Subcutaneous abdominal adipose tissue (tissue), 5 donors: ENCODE data around the gene SPTAN1.

Experiments
- H3K27ac ChIP-seq: one replicate; pipeline ENCODE4 v1.7.0; 2013; ENCODE audit warnings: low read depth, mild to moderate bottlenecking, inconsistent platforms, low read length, moderate library complexity
- H3K27me3 ChIP-seq, 5 donors: one replicate each; pipeline ENCODE4 v1.7.0; 2013; ENCODE audit warnings: low read length in 5 of 5, inconsistent platforms in 1 of 5; ENCODE audit not compliant: control insufficient read depth in 5 of 5, insufficient read depth in 4 of 5
- H3K36me3 ChIP-seq, 5 donors: one replicate each; pipeline ENCODE4 v1.7.0; 2013; ENCODE audit warnings: low read length in 5 of 5; ENCODE audit not compliant: control insufficient read depth in 5 of 5, insufficient read depth in 5 of 5
- H3K4me1 ChIP-seq, 5 donors: one replicate each; pipeline ENCODE4 v1.7.0; 2013; ENCODE audit warnings: low read length in 5 of 5, mild to moderate bottlenecking in 3 of 5, moderate library complexity in 1 of 5; ENCODE audit not compliant: control insufficient read depth in 5 of 5, insufficient read depth in 5 of 5
- H3K4me3 ChIP-seq, 5 donors: one replicate each; pipeline ENCODE4 v1.7.0; 2013; ENCODE audit warnings: low read length in 5 of 5, low read depth in 1 of 5
- H3K9ac ChIP-seq, 5 donors: one replicate each; pipeline ENCODE4 v1.7.0; 2013; ENCODE audit warnings: low read length in 5 of 5, mild to moderate bottlenecking in 4 of 5, moderate library complexity in 3 of 5
- H3K9me3 ChIP-seq, 5 donors: one replicate each; pipeline ENCODE4 v1.7.0; 2013; ENCODE audit warnings: low read length in 5 of 5; ENCODE audit not compliant: control insufficient read depth in 5 of 5
- donor health status: healthy.
- donor health status: healthy.
- donor health status: healthy.
- donor health status: healthy.
- donor health status: healthy.

SPTAN1 gene

DNA sequence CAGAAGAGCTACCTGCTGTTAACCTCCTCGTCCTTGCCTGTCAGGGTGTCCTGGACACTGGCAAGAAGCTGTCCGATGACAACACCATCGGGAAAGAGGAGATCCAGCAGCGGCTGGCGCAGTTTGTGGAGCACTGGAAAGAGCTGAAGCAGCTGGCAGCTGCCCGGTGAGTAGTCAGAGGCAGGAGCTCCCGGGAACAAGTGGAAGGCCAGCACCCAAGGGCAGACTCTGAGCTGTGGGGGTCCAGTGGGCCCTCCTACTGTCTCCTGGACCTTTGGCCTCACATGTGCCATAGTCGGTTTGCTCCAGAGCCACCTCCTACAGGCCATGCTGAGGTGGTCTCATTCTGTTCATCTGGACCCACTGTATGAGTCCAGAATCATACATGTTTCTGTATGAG, 65.6 kb downstream of the SPTAN1 start:
- Histone ChIP-seq H3K36me3 (peaks cover 16 to 96% (median 91%) of the 10 kb centered on the region in 5 donors), H3K9me3 (no peaks in the 10 kb centered on the region), H3K9ac (no peak overlapping the region)

GRCh38 chr9:128619127-128619526, 66.7 kb downstream of the SPTAN1 start:
- Histone ChIP-seq H3K36me3 (peaks cover 16 to 93% (median 83%) of the 10 kb centered on the region in 5 donors), H3K4me1 (no peaks in the 10 kb centered on the region), H3K9ac (no peak overlapping the region), H3K27ac (no peak overlapping the region), H3K9me3 (no peaks in the 10 kb centered on the region), H3K4me3 (no peak overlapping the region), H3K27me3 (no peaks in the 10 kb centered on the region)

More for the DNA sequence above, 65.6 kb downstream of the SPTAN1 start:
- Histone ChIP-seq H3K4me1 (no peaks in the 10 kb centered on the region), H3K27me3 (no peaks in the 10 kb centered on the region), H3K27ac (no peak overlapping the region), H3K4me3 (no peak overlapping the region)

DNA sequence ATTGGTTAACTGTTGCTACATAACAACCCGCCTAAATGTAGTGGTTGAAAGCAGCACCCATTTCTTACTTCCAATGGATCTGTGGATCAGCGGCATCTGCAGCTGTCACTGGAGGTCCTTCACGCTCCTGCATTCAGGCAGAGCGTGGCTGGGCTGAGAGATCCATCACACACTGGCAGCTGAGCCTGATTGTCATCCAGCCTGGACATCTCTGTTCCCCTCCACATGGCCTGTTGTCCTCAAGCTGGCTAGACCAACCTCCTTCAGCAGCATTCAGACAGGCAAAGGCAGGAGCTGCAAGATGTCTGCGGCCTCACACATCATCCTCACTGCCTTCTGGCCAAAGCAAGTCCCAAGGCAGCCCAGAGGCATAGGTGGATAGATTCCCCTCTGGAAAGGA, 67.4 kb downstream of the SPTAN1 start:
- Histone ChIP-seq H3K9me3 (no peaks in the 10 kb centered on the region), H3K36me3 (peaks cover 14 to 93% (median 83%) of the 10 kb centered on the region in 5 donors), H3K4me3 (no peak overlapping the region), H3K27ac (no peak overlapping the region), H3K4me1 (no peaks in the 10 kb centered on the region), H3K9ac (no peak overlapping the region), H3K27me3 (no peaks in the 10 kb centered on the region)

- Histone ChIP-seq H3K4me3 (no peak overlapping the region), H3K9ac (no peak overlapping the region)
Measured at GRCh38 chr9:128621730-128622455, 69.5 kb downstream of the SPTAN1 start.

DNA sequence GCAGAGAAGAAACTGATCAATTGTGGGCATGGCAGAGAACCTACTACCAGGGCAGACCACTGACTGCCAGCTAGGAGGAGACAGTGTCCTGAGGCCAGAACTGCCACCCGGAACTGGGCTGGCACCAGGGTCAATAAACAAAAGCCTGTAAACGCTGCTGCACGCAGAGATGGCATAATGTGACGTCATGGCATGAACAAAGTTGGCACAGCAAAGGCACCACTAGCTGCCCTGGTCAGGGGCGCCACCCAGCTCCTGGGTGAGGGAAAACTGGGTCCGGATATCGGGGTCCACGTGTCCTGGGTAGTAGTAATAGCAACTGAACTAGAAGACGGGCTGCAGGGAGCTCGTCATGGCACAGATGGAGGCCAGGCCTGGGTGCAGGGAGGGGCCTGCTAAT, 72.2 kb downstream of the SPTAN1 start:
- Histone ChIP-seq H3K36me3 (peaks cover 6 to 94% (median 85%) of the 10 kb centered on the region in 5 donors), H3K27me3 (no peaks in the 10 kb centered on the region), H3K27ac (no peak overlapping the region), H3K9me3 (no peaks in the 10 kb centered on the region), H3K9ac (no peak overlapping the region), H3K4me1 (peaks cover 3 to 15% (median 13%) of the 10 kb centered on the region in 5 donors), H3K4me3 (no peak overlapping the region)

More at GRCh38 chr9:128621730-128622455, 69.5 kb downstream of the SPTAN1 start:
- Histone ChIP-seq H3K27ac (no peak overlapping the region), H3K9me3 (no peaks in the 10 kb centered on the region), H3K36me3 (peaks cover 8 to 93% (median 85%) of the 10 kb centered on the region in 5 donors), H3K27me3 (no peaks in the 10 kb centered on the region), H3K4me1 (no peaks in the 10 kb centered on the region)

- Histone ChIP-seq H3K27me3 (no peaks in the 10 kb centered on the region), H3K4me1 (peaks cover 3 to 15% (median 13%) of the 10 kb centered on the region in 5 donors), H3K4me3 (no peak overlapping the region), H3K9me3 (no peaks in the 10 kb centered on the region), H3K9ac (no peak overlapping the region), H3K27ac (no peak overlapping the region), H3K36me3 (peaks cover 5 to 94% (median 85%) of the 10 kb centered on the region in 5 donors)
Measured at GRCh38 chr9:128625391-128626146, 73.2 kb downstream of the SPTAN1 start.

GRCh38 chr9:128626181-128626580, 73.8 kb downstream of the SPTAN1 start:
- H3K27ac ChIP-seq, result no peak overlapping the region

DNA sequence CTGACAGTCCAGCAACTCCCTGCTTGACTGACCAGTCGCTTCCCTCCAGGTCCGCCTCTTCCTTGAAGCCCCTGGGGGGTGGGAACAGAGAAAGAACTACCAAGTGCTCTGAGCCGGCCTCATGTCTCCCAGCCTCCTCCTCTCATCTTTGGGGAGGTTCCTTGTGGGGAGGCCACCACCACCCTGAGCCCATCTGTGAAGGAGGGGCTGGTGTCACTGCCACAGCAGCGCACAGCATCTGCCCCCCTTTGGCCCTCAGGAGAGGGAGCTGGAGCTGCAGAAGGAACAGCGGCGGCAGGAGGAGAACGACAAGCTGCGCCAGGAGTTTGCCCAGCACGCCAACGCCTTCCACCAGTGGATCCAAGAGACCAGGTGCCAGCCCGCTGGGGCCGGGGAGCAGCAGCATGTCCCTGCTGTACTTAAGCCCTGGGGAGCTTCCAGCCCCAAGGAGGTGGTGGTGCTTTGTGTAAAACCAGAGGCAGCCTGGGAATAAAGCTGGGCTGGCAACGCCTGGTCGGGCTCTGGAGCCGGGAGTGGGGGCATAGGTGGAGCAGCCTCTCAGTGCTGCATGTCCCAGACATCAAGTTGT, 74.8 kb downstream of the SPTAN1 start:
- Histone ChIP-seq H3K9ac (no peak overlapping the region), H3K9me3 (no peaks in the 10 kb centered on the region), H3K4me1 (peaks cover 3 to 15% (median 13%) of the 10 kb centered on the region in 5 donors), H3K27ac (no peak overlapping the region), H3K27me3 (no peaks in the 10 kb centered on the region), H3K36me3 (peaks cover 0 to 94% (median 81%) of the 10 kb centered on the region in 5 donors), H3K4me3 (no peak overlapping the region)

More at GRCh38 chr9:128626181-128626580, 73.8 kb downstream of the SPTAN1 start:
- H3K9ac ChIP-seq, result no peak overlapping the region
- no peaks in the 10 kb centered on the region for H3K9me3 ChIP-seq
- peaks cover 3 to 15% (median 13%) of the 10 kb centered on the region in 5 donors for H3K4me1 ChIP-seq
- H3K27me3 ChIP-seq, result no peaks in the 10 kb centered on the region
- H3K4me3 ChIP-seq, result no peak overlapping the region
- H3K36me3 ChIP-seq, result peaks cover 3 to 94% (median 80%) of the 10 kb centered on the region in 5 donors

GRCh38 chr9:128627906-128628305, 75.5 kb downstream of the SPTAN1 start:
- Histone ChIP-seq H3K9me3 (no peaks in the 10 kb centered on the region), H3K27me3 (no peaks in the 10 kb centered on the region), H3K36me3 (peaks cover 0 to 97% (median 87%) of the 10 kb centered on the region in 5 donors), H3K27ac (no peak overlapping the region), H3K9ac (peak overlapping the region in 1 of 5 donors; percentile 18), H3K4me1 (peaks cover 3 to 15% (median 13%) of the 10 kb centered on the region in 5 donors), H3K4me3 (no peak overlapping the region)
